PC-9 (cell line): ENCODE measurements around the gene SYT4. TPM values are rescaled to one million over a fixed set of nuclear protein-coding genes. Genes with fewer than 3 reads are reported as not detected.
A peak's percentile ranks its signal among the peaks of the same experiment; 100 is the strongest.
"Not testable (repeated sequence)": the region's sequence is repeated elsewhere in the genome, so short reads cannot be mapped to it uniquely, and the experiment has no call there.

Experiments
- BruUV-seq: library from RNA; stranded (reverse); fragments of 400-500 nt; replicated peaks from 2 replicates; lab custom pipeline; 2021; lab: Mats Ljungman, UMichigan
- CTCF ChIA-PET: fragments of 300-600 bp; sonication (Branson Sonifier 250); formaldehyde crosslinking; loops from one replicate; lab custom pipeline; 2022; ENCODE audit warnings: antibody characterized with exemption; lab: Charles Lee
- POLR2A ChIA-PET: fragments of 300-600 bp; sonication (Branson Sonifier 250); formaldehyde crosslinking; loops from one replicate; lab custom pipeline; 2022; ENCODE audit warnings: antibody characterized with exemption; ENCODE audit not compliant: unreplicated experiment; lab: Charles Lee
- DNase-seq, 2 experiments: peaks; one replicate each; pipeline versions ENCODE4 v3.0.0 to v3.0.0-alpha.2; 2015 to 2022; ENCODE audit warnings: mixed read lengths in 1 of 2
- H2AFZ ChIP-seq: fragments of 200-600 bp; sonication (generic); 2 replicates; pipeline ENCODE4 v1.8.1; 2017; ENCODE audit warnings: antibody characterized with exemption
- H3F3A ChIP-seq: fragments of 200-600 bp; sonication (generic); 2 replicates; pipeline ENCODE4 v1.8.1; 2017; ENCODE audit warnings: antibody characterized with exemption, mild to moderate bottlenecking, low read depth; ENCODE audit not compliant: insufficient read depth
- H3K27ac ChIP-seq: fragments of 200-600 bp; sonication (generic); 2 replicates; pipeline ENCODE4 v1.6.1; 2016; ENCODE audit warnings: mixed run types
- H3K27me3 ChIP-seq: fragments of 200-600 bp; sonication (generic); 2 replicates; pipeline ENCODE4 v1.6.1; 2016; ENCODE audit warnings: low read depth, mixed run types; ENCODE audit not compliant: insufficient read depth
- H3K36me3 ChIP-seq: fragments of 200-600 bp; sonication (generic); 2 replicates; pipeline ENCODE4 v1.6.1; 2016; ENCODE audit warnings: low read depth, mixed run types
- H3K4me1 ChIP-seq: fragments of 200-600 bp; sonication (generic); replicated peaks from 2 replicates; pipeline ENCODE4 v1.6.1; 2016; ENCODE audit warnings: mixed run types; ENCODE audit not compliant: insufficient read depth
- H3K4me2 ChIP-seq: fragments of 200-600 bp; sonication (generic); 2 replicates; pipeline ENCODE4 v1.6.1; 2017; ENCODE audit warnings: mixed run types
- H3K4me3 ChIP-seq: fragments of 200-600 bp; sonication (generic); 2 replicates; pipeline ENCODE4 v1.6.1; 2016; ENCODE audit warnings: mixed run types
- H3K79me2 ChIP-seq: fragments of 200-600 bp; sonication (generic); 2 replicates; pipeline ENCODE4 v1.6.1; 2017; ENCODE audit warnings: low read depth, mixed run types
- H3K9me2 ChIP-seq: fragments of 200-600 bp; sonication (generic); 2 replicates; pipeline ENCODE4 v1.8.1; 2017; ENCODE audit warnings: mild to moderate bottlenecking; ENCODE audit not compliant: insufficient read depth
- H3K9me3 ChIP-seq: fragments of 200-600 bp; sonication (generic); 2 replicates; pipeline ENCODE4 v1.8.1; 2016; ENCODE audit warnings: low read depth; ENCODE audit not compliant: insufficient read depth
- H4K20me1 ChIP-seq: fragments of 200-600 bp; sonication (generic); 2 replicates; pipeline ENCODE4 v1.8.1; 2017; ENCODE audit not compliant: insufficient read depth
- CTCF ChIP-seq: fragments of 200-600 bp; sonication (generic); conservative IDR thresholded peaks from 2 replicates; pipeline ENCODE4 v1.6.1; 2017; ENCODE audit warnings: mixed run types, antibody characterized with exemption, mild to moderate bottlenecking, moderate library complexity
- EZH2 ChIP-seq: fragments of 200-600 bp; sonication (generic); IDR thresholded peaks from 2 replicates; pipeline ENCODE4 v1.8.0; 2017; ENCODE audit warnings: antibody characterized with exemption, low read depth
- intact Hi-C: fragments of 100-400 bp; cut with micrococcal nuclease; formaldehyde crosslinking; loops from one replicate; pipeline ENCODE4 v1.10.0; 2022; ENCODE audit not compliant: unreplicated experiment
- total RNA-seq: library from RNA; stranded (reverse); gene quantifications from 2 replicates; pipeline ENCODE4 v1.2.3, GENCODE V29; 2021

Gene SYT4
- total RNA-seq, 1 experiment from 2014 or later: not detected

- Histone ChIP-seq H3K36me3 (no peaks in the 10 kb centered on the region), H3K9me3 (no peaks in the 10 kb centered on the region), H3K4me2 (no peak overlapping the region), H3F3A (no peaks in the 10 kb centered on the region), H2AFZ (no peak overlapping the region), H3K4me1 (no peaks in the 10 kb centered on the region), H3K27me3 (no peaks in the 10 kb centered on the region), H4K20me1 (no peaks in the 10 kb centered on the region), H3K79me2 (no peaks in the 10 kb centered on the region), H3K27ac (no peak overlapping the region), H3K9me2 (no peaks in the 10 kb centered on the region), H3K4me3 (no peak overlapping the region)
- DNase-seq: no peak
- ChIA-PET CTCF (no interaction called here), POLR2A (no interaction called here)
- intact Hi-C loops: no loop called here
- no TSS peak for BruUV-seq
- TF ChIP-seq EZH2 (no peak), CTCF (no peak)
Observed at GRCh38 chr18:43312891-43313290, 35.6 kb upstream of the SYT4 start.

- intact Hi-C loops: no loop called here
- Histone ChIP-seq H3K4me1 (no peaks in the 10 kb centered on the region), H3K27ac (no peak overlapping the region), H3K9me3 (no peaks in the 10 kb centered on the region), H3K4me2 (no peak overlapping the region), H3F3A (no peaks in the 10 kb centered on the region), H3K4me3 (no peak overlapping the region), H3K9me2 (no peaks in the 10 kb centered on the region), H3K79me2 (no peaks in the 10 kb centered on the region), H2AFZ (no peak overlapping the region), H3K27me3 (no peaks in the 10 kb centered on the region), H4K20me1 (no peaks in the 10 kb centered on the region), H3K36me3 (no peaks in the 10 kb centered on the region)
- TF ChIP-seq CTCF (no peak), EZH2 (no peak)
- BruUV-seq: no TSS peak
- DNase-seq: no peak
- ChIA-PET POLR2A (no interaction called here), CTCF (no interaction called here)
Observed at GRCh38 chr18:43310239-43310638, 32.9 kb upstream of the SYT4 start.

GRCh38 chr18:43303376-43303775 is 26.1 kb upstream of the SYT4 start:
- Histone ChIP-seq H3K4me2 (no peak overlapping the region), H4K20me1 (no peaks in the 10 kb centered on the region), H3K27ac (no peak overlapping the region), H3F3A (no peaks in the 10 kb centered on the region), H3K4me3 (no peak overlapping the region), H3K9me3 (no peaks in the 10 kb centered on the region), H3K36me3 (no peaks in the 10 kb centered on the region), H3K9me2 (no peaks in the 10 kb centered on the region), H3K79me2 (no peaks in the 10 kb centered on the region), H3K4me1 (no peaks in the 10 kb centered on the region), H3K27me3 (no peaks in the 10 kb centered on the region), H2AFZ (no peak overlapping the region)
- BruUV-seq: no TSS peak
- no peak for DNase-seq
- TF ChIP-seq CTCF: no peak
- no peak for TF ChIP-seq EZH2
- POLR2A ChIA-PET: no interaction called here
- CTCF ChIA-PET: no interaction called here
- intact Hi-C loops: no loop called here

GRCh38 chr18:43286187-43286586 is 8.9 kb upstream of the SYT4 start:
- CTCF ChIA-PET, DNase-seq: not testable (repeated sequence)

More at GRCh38 chr18:43286187-43286586, 8.9 kb upstream of the SYT4 start:
- H4K20me1 ChIP-seq, intact Hi-C loops, H3K9me2 ChIP-seq, H3K9me3 ChIP-seq, BruUV-seq, POLR2A ChIA-PET, H3F3A ChIP-seq, H2AFZ ChIP-seq, H3K79me2 ChIP-seq, H3K4me3 ChIP-seq, H3K27me3 ChIP-seq, H3K27ac ChIP-seq, H3K36me3 ChIP-seq, H3K4me1 ChIP-seq: not testable (repeated sequence)
- peak overlapping the region; percentile 47 for H3K4me2 ChIP-seq
